BE2C (cell line): ENCODE results near the gene HEBP2.

Experiments used
- DNase-seq: peaks from one replicate; pipeline ENCODE4 v3.0.0-alpha.2; 2020
- H3K27me3 ChIP-seq: fragments of 250-450 bp; sonication (Bioruptor Pico); 2 replicates; pipeline ENCODE4 v1.5.1; 2020; ENCODE audit warnings: mild to moderate bottlenecking
- H3K36me3 ChIP-seq: fragments of 250-450 bp; sonication (Bioruptor Pico); 2 replicates; pipeline ENCODE4 v1.5.1; 2020; ENCODE audit warnings: mild to moderate bottlenecking
- H3K4me1 ChIP-seq: fragments of 250-450 bp; sonication (Bioruptor Pico); 2 replicates; pipeline ENCODE4 v1.5.1; 2020
- H3K4me3 ChIP-seq: 2 replicates; pipeline ENCODE4 v1.5.1; 2011; ENCODE audit warnings: low read depth, low read length
- H3K9me3 ChIP-seq: fragments of 250-450 bp; sonication (Bioruptor Pico); 2 replicates; pipeline ENCODE4 v1.5.1; 2020
- TF ChIP-seq, protein P1 (sequence below): IDR thresholded peaks from 2 replicates; pipeline ENCODE4 v1.5.1; 2012; ENCODE audit warnings: mild to moderate bottlenecking, low read depth, low read length

The HEBP2 gene

DNA sequence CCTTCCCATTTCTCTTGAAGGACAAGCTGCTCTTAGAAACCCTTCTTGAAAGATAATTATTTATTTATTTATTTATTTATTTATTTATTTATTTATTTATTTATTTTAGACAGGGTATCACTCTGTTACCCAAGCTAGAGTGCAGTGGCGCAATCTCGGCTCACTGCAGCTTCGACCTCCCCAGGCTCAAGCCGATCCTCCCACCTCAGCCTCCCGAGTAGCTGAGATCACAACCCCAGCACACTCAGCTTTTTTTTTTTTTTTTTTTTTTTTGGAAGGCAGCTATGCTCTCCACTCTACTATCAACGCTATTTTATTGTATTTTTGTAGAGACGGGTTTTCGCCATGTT is 1.2 kb upstream of the HEBP2 start:
- Histone ChIP-seq H3K36me3 (no peaks in the 10 kb centered on the region), H3K27me3 (no peaks in the 10 kb centered on the region), H3K9me3 (no peaks in the 10 kb centered on the region), H3K4me1 (0 out of 2 replicates have a peak, but pooled peaks cover 2% of the 10 kb centered on the region), H3K4me3 (no peak overlapping the region; the same call in 1 of the 2 replicates)
- TF ChIP-seq, protein P1, sequence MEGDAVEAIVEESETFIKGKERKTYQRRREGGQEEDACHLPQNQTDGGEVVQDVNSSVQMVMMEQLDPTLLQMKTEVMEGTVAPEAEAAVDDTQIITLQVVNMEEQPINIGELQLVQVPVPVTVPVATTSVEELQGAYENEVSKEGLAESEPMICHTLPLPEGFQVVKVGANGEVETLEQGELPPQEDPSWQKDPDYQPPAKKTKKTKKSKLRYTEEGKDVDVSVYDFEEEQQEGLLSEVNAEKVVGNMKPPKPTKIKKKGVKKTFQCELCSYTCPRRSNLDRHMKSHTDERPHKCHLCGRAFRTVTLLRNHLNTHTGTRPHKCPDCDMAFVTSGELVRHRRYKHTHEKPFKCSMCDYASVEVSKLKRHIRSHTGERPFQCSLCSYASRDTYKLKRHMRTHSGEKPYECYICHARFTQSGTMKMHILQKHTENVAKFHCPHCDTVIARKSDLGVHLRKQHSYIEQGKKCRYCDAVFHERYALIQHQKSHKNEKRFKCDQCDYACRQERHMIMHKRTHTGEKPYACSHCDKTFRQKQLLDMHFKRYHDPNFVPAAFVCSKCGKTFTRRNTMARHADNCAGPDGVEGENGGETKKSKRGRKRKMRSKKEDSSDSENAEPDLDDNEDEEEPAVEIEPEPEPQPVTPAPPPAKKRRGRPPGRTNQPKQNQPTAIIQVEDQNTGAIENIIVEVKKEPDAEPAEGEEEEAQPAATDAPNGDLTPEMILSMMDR, result no peak
- no peak for DNase-seq

- Histone ChIP-seq H3K4me1 (0 out of 2 replicates have a peak, but pooled peaks cover 2% of the 10 kb centered on the region), H3K9me3 (no peaks in the 10 kb centered on the region), H3K4me3 (peak overlapping the region; percentile 86), H3K27me3 (no peaks in the 10 kb centered on the region), H3K36me3 (no peaks in the 10 kb centered on the region)
- TF ChIP-seq, protein P1, result peak; percentile 35
- peak; percentile 55 for DNase-seq
Measured at GRCh38 chr6:138403324-138403800, 661 bp upstream of the HEBP2 start.

- peak overlapping the region; percentile 86 for H3K4me3 ChIP-seq
- no peaks in the 10 kb centered on the region for H3K27me3 ChIP-seq
- H3K36me3 ChIP-seq, result peaks cover 4% of the 10 kb centered on the region; the same call in 1 of the 2 replicates
- DNase-seq, result no peak
- TF ChIP-seq, protein P1, result no peak
- no peaks in the 10 kb centered on the region for H3K9me3 ChIP-seq
- 0 out of 2 replicates have a peak, but pooled peaks cover 2% of the 10 kb centered on the region for H3K4me1 ChIP-seq
Measured at GRCh38 chr6:138404666-138405337, 779 bp downstream of the HEBP2 start.

DNA sequence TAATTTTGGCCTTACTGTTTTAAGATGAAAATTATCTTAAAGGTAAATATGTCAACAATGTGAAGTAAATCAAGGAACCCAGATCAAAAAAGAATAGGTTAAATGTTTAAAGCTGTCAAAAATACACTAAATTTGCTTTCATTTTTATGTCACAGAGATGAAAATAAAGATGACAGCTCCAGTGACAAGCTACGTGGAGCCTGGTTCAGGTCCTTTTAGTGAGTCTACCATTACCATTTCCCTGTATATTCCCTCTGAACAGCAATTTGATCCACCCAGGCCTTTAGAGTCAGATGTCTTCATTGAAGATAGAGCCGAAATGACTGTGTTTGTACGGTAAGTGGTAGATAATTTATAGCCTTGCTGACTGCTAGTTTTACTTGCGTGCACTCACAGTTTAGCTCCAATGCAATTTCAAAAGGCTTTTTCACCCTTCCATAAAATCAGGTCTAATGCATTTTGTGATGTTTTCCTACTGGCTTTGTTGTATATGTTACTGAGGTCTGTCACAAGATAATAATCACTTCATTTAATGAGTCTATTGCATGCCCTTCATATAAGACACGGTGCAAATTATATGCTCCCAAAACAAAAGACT is 1.9 kb downstream of the HEBP2 start:
- H3K4me1 ChIP-seq, result 0 out of 2 replicates have a peak, but pooled peaks cover 2% of the 10 kb centered on the region
- TF ChIP-seq, protein P1, result no peak
- no peak overlapping the region for H3K4me3 ChIP-seq
- H3K9me3 ChIP-seq, result no peaks in the 10 kb centered on the region
- peaks cover 6% of the 10 kb centered on the region; the same call in 1 of the 2 replicates for H3K36me3 ChIP-seq
- H3K27me3 ChIP-seq, result no peaks in the 10 kb centered on the region
- DNase-seq, result no peak

DNA sequence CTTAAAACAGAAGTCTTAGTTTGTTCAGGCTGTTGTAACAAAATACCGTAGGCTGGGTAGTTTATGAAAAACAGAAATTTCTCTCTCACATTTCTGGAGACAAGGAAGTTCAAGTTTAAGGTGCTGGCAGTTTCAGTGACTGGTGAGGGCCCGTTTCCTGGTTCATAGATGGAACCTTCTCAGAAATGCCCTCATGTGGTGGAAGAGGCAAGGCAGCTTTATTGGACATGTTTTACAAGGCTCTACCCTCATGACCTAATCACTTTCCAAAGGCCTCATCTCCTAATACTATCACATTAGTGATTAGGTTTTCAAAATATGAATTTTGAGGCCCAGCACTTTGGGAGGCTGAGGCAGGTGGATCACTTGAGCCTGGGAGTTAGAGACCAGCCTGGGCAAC is 2.4 kb downstream of the HEBP2 start:
- H3K9me3 ChIP-seq, result no peaks in the 10 kb centered on the region
- TF ChIP-seq, protein P1, result no peak
- no peaks in the 10 kb centered on the region for H3K27me3 ChIP-seq
- H3K4me3 ChIP-seq, result no peak overlapping the region
- no peak for DNase-seq
- 0 out of 2 replicates have a peak, but pooled peaks cover 2% of the 10 kb centered on the region for H3K4me1 ChIP-seq
- peaks cover 6% of the 10 kb centered on the region; the same call in 1 of the 2 replicates for H3K36me3 ChIP-seq
